H1 (cell line): ENCODE data around the gene BMPR1A. TPM values are rescaled to one million over a fixed set of nuclear protein-coding genes. Genes with fewer than 3 reads are reported as not detected.

ENCODE experiments used
- CTCF ChIA-PET: fragments of 300-600 bp; sonication (Branson Sonifier 250); formaldehyde crosslinking; loops from one replicate; lab custom pipeline; 2021; ENCODE audit not compliant: partially characterized antibody; lab: Charles Lee
- POLR2A ChIA-PET: fragments of 300-600 bp; sonication (Branson Sonifier 250); formaldehyde crosslinking; loops from one replicate; lab custom pipeline; 2021; ENCODE audit warnings: inconsistent platforms; ENCODE audit not compliant: partially characterized antibody; lab: Charles Lee
- DNase-seq, 2 experiments: peaks; one replicate each; pipeline versions ENCODE4 v3.0.0 to v3.0.0-alpha.2; 2010 to 2022; ENCODE audit warnings: low spot score in 2 of 2, low read depth in 1 of 2, mixed read lengths in 1 of 2
- FAIRE-seq: peaks from 2 replicates; lab custom pipeline; 2011; peaks lifted over from hg19 to GRCh38; lab: Jason Lieb, UNC
- H2AFZ ChIP-seq: 2 replicates; pipeline ENCODE4 v1.8.1; 2012; ENCODE audit warnings: low read length, inconsistent platforms
- H2AK5ac ChIP-seq: 2 replicates; pipeline ENCODE4 v1.6.1; 2013; ENCODE audit warnings: low read depth, low read length
- H2BK120ac ChIP-seq: replicated peaks from 2 replicates; pipeline ENCODE3; 2013; ENCODE audit warnings: low read depth, low read length, inconsistent platforms
- H2BK12ac ChIP-seq: 2 replicates; pipeline ENCODE4 v1.6.1; 2013; ENCODE audit warnings: low read depth, low read length
- H2BK15ac ChIP-seq: 2 replicates; pipeline ENCODE4 v1.6.1; 2013; ENCODE audit warnings: low read length
- H2BK20ac ChIP-seq: 2 replicates; pipeline ENCODE4 v1.6.1; 2013; ENCODE audit warnings: low read length
- H2BK5ac ChIP-seq: 2 replicates; pipeline ENCODE4 v1.6.1; 2013; ENCODE audit warnings: low read depth, low read length
- H3K14ac ChIP-seq: 2 replicates; pipeline ENCODE4 v1.6.1; 2013; ENCODE audit warnings: inconsistent platforms; ENCODE audit not compliant: insufficient read length
- H3K18ac ChIP-seq: 2 replicates; pipeline ENCODE4 v1.6.1; 2013; ENCODE audit warnings: low read length; ENCODE audit errors: extremely low read depth
- H3K23ac ChIP-seq: 2 replicates; pipeline ENCODE4 v1.6.1; 2013; ENCODE audit warnings: inconsistent platforms; ENCODE audit not compliant: insufficient read length
- H3K23me2 ChIP-seq: 2 replicates; pipeline ENCODE4 v1.6.1; 2013; ENCODE audit warnings: low read depth, low read length
- H3K27ac ChIP-seq: 2 replicates; pipeline ENCODE4 v1.6.1; 2011; ENCODE audit warnings: low read depth, low read length, inconsistent platforms
- H3K27me3 ChIP-seq, 4 experiments: replicated peaks in 1 of 4; 1 replicate in 1 of 4; 2 replicates in 3 of 4; pipeline versions ENCODE4 v1.6.1 to v1.8.1; 2011 to 2013; ENCODE audit warnings: low read length in 3 of 4, mild to moderate bottlenecking in 3 of 4, inconsistent platforms in 2 of 4, mixed read lengths in 2 of 4, moderate library complexity in 1 of 4; ENCODE audit not compliant: control insufficient read depth in 3 of 4, insufficient read depth in 3 of 4; ENCODE audit errors: extremely low read depth in 1 of 4
- H3K36me3 ChIP-seq, 4 experiments: 2 replicates each; pipeline versions ENCODE4 v1.6.1 to v1.8.1; 2011 to 2013; ENCODE audit warnings: mild to moderate bottlenecking in 4 of 4, low read length in 3 of 4, moderate library complexity in 2 of 4, control low read depth in 1 of 4, inconsistent platforms in 1 of 4; ENCODE audit not compliant: insufficient read depth in 4 of 4, control insufficient read depth in 2 of 4
- H3K4ac ChIP-seq: replicated peaks from 2 replicates; pipeline ENCODE3; 2013; ENCODE audit warnings: low read length, low read depth, mixed read lengths, inconsistent platforms; ENCODE audit not compliant: insufficient read length
- H3K4me1 ChIP-seq, 4 experiments: replicated peaks in 1 of 4; 1 replicate in 1 of 4; 2 replicates in 3 of 4; pipeline versions ENCODE4 v1.6.1 to v1.8.1; 2011 to 2013; ENCODE audit warnings: low read length in 3 of 4, inconsistent platforms in 2 of 4, mixed read lengths in 1 of 4; ENCODE audit not compliant: insufficient read depth in 4 of 4, control insufficient read depth in 3 of 4
- H3K4me2 ChIP-seq, 2 experiments: 2 replicates each; pipeline versions ENCODE4 v1.6.1 to v1.8.1; 2011 to 2013; ENCODE audit warnings: low read depth in 2 of 2, low read length in 2 of 2, control low read depth in 1 of 2, inconsistent platforms in 1 of 2, mild to moderate bottlenecking in 1 of 2; ENCODE audit not compliant: insufficient read depth in 1 of 2
- H3K4me3 ChIP-seq, 4 experiments: fragments of 200-600, 300-600 bp in 1 of 4; sonication (generic), shearing (Covaris generic), sonication (Bioruptor Twin) in 1 of 4; 2 replicates each; pipeline versions ENCODE4 v1.5.1 to v1.8.1; 2011 to 2016; ENCODE audit warnings: low read length in 4 of 4, low read depth in 3 of 4, control low read depth in 2 of 4, inconsistent platforms in 2 of 4, mild to moderate bottlenecking in 2 of 4, mixed read lengths in 1 of 4, moderate library complexity in 1 of 4; ENCODE audit not compliant: insufficient read depth in 2 of 4; ENCODE audit errors: extremely low read depth in 1 of 4
- H3K56ac ChIP-seq: replicated peaks from 2 replicates; pipeline ENCODE3; 2013; ENCODE audit warnings: low read depth, mild to moderate bottlenecking, mixed read lengths, low read length, inconsistent platforms; ENCODE audit not compliant: insufficient read length
- H3K79me1 ChIP-seq: 2 replicates; pipeline ENCODE4 v1.6.1; 2013; ENCODE audit warnings: low read depth, low read length, control low read depth
- H3K79me2 ChIP-seq, 2 experiments: 2 replicates each; pipeline versions ENCODE4 v1.6.1 to v1.8.1; 2012 to 2013; ENCODE audit warnings: low read length in 2 of 2, mild to moderate bottlenecking in 2 of 2, inconsistent platforms in 1 of 2; ENCODE audit not compliant: insufficient read depth in 2 of 2, control insufficient read depth in 1 of 2
- H3K9ac ChIP-seq, 4 experiments: replicated peaks in 1 of 4; 1 replicate in 1 of 4; 2 replicates in 3 of 4; pipeline versions ENCODE4 v1.6.1 to v1.8.1; 2011 to 2013; ENCODE audit warnings: low read depth in 3 of 4, low read length in 3 of 4, control low read depth in 2 of 4, mild to moderate bottlenecking in 2 of 4, moderate library complexity in 2 of 4, inconsistent platforms in 1 of 4; ENCODE audit errors: extremely low read depth in 1 of 4
- H3K9me3 ChIP-seq, 2 experiments: 2 replicates each; pipeline versions ENCODE4 v1.6.1 to v1.8.1; 2012 to 2013; ENCODE audit warnings: mild to moderate bottlenecking in 2 of 2, moderate library complexity in 2 of 2, control low read depth in 1 of 2, inconsistent platforms in 1 of 2, low read depth in 1 of 2, low read length in 1 of 2, mixed read lengths in 1 of 2; ENCODE audit not compliant: insufficient read depth in 2 of 2
- H4K20me1 ChIP-seq, 2 experiments: replicated peaks in 1 of 2; 2 replicates each; pipeline versions ENCODE3 to v1.8.1; 2011 to 2013; ENCODE audit warnings: inconsistent platforms in 2 of 2, low read length in 2 of 2, mild to moderate bottlenecking in 1 of 2; ENCODE audit not compliant: insufficient read depth in 2 of 2, control insufficient read depth in 1 of 2
- H4K5ac ChIP-seq: 2 replicates; pipeline ENCODE4 v1.6.1; 2013; ENCODE audit warnings: low read length, low read depth, mixed read lengths, inconsistent platforms; ENCODE audit not compliant: insufficient read length
- H4K8ac ChIP-seq: 2 replicates; pipeline ENCODE4 v1.8.0; 2013; ENCODE audit warnings: mild to moderate bottlenecking, moderate library complexity, low read length, inconsistent platforms; ENCODE audit not compliant: insufficient read depth; ENCODE audit errors: extremely low read depth
- H4K91ac ChIP-seq: replicated peaks from 2 replicates; pipeline ENCODE3; 2013; ENCODE audit warnings: low read length, mixed read lengths, inconsistent platforms; ENCODE audit not compliant: insufficient read length
- BCL11A ChIP-seq, 2 experiments: IDR thresholded peaks; one replicate each; pipeline ENCODE4 v1.6.1; 2011; ENCODE audit warnings: low read depth in 2 of 2, low read length in 2 of 2, mild to moderate bottlenecking in 2 of 2
- GTF2F1 ChIP-seq: IDR thresholded peaks from 2 replicates; pipeline ENCODE4 v1.6.1; 2012; ENCODE audit warnings: low read depth, low read length, improper control_type of control experiment, borderline replicate concordance
- HDAC6 ChIP-seq: IDR thresholded peaks from one replicate; pipeline ENCODE4 v1.7.1; 2012; ENCODE audit warnings: low read depth, mild to moderate bottlenecking, inconsistent platforms, low read length, moderate library complexity
- KDM5A ChIP-seq: fragments of 200-600 bp; IDR thresholded peaks from 2 replicates; pipeline ENCODE4 v1.7.1; 2012; ENCODE audit warnings: mild to moderate bottlenecking, low read length, inconsistent platforms, mixed read lengths
- MAX ChIP-seq: IDR thresholded peaks from 2 replicates; pipeline ENCODE4 v1.6.1; 2012; ENCODE audit warnings: inconsistent platforms
- PHF8 ChIP-seq: fragments of 200-600 bp; sonication (generic); conservative IDR thresholded peaks from 2 replicates; pipeline ENCODE4 v1.7.1; 2012; ENCODE audit warnings: low read depth, mild to moderate bottlenecking, inconsistent platforms, low read length, moderate library complexity
- RFX5 ChIP-seq: IDR thresholded peaks from 2 replicates; pipeline ENCODE4 v1.6.1; 2011; ENCODE audit warnings: low read depth, low read length, improper control_type of control experiment, borderline replicate concordance
- SP1 ChIP-seq: IDR thresholded peaks from 2 replicates; pipeline ENCODE4 v1.6.1; 2011; ENCODE audit warnings: low read depth, low read length
- TBP ChIP-seq: IDR thresholded peaks from 2 replicates; pipeline ENCODE4 v1.6.1; 2011; ENCODE audit warnings: low read depth, low read length, improper control_type of control experiment
- TCF12 ChIP-seq: IDR thresholded peaks from 2 replicates; pipeline ENCODE4 v1.6.1; 2011; ENCODE audit warnings: low read depth, mild to moderate bottlenecking, low read length
- whole genome bisulfite sequencing, 2 experiments: shearing (Covaris generic) in 1 of 2; methylation state at CpG; one replicate each; pipeline versions ENCODE4 v1.1.6 to v1.1.7; 2013 to 2015; ENCODE audit warnings: low lambda C conversion rate in 2 of 2, mixed read lengths in 2 of 2, inconsistent platforms in 1 of 2, low coverage in 1 of 2, missing lambda C conversion rate in 1 of 2; ENCODE audit not compliant: insufficient replicate concordance in 2 of 2, insufficient coverage in 1 of 2, insufficient read length in 1 of 2; ENCODE audit errors: extremely low coverage in 1 of 2, missing lambda C conversion rate in 1 of 2; 5-methylcytosine and 5-hydroxymethylcytosine counted together
- polyA plus RNA-seq, 7 experiments: library from polyadenylated mRNA; depleted of rRNA in 3 of 7; stranded (reverse) in 5 of 7; unstranded in 2 of 7; fragments of >200 nt in 5 of 7; fragments of 200-250 nt in 2 of 7; gene quantifications; 1 replicate in 5 of 7; 2 replicates in 1 of 7; 4 replicates in 1 of 7; pipeline versions ENCODE4 v1.2.1 to v1.2.3, GENCODE V29; 2011 to 2013; ENCODE audit warnings: missing spikeins in 2 of 7, mixed read lengths in 2 of 7
- total RNA-seq: library from RNA; stranded (reverse); fragmentation: NEBNext Ultra II Directional; extraction: Animal tissue kit (Norgen Biotek cat#: 25700); gene quantifications from 2 replicates; pipeline ENCODE4 v1.2.1, GENCODE V29; 2021
- TF ChIP-seq, protein P1 (sequence below), 3 experiments: IDR thresholded peaks; 1 replicate in 2 of 3; 2 replicates in 1 of 3; pipeline versions ENCODE4 v1.5.1 to v1.6.1; 2011; ENCODE audit warnings: low read length in 3 of 3, mild to moderate bottlenecking in 3 of 3, inconsistent platforms in 2 of 3, low read depth in 1 of 3, moderate library complexity in 1 of 3; ENCODE audit not compliant: insufficient read depth in 1 of 3; ENCODE audit errors: control extremely low read depth in 1 of 3

BMPR1A gene
- total and polyA plus RNA-seq, 2 of the 8 experiments (the other 6 are each of a cell fraction or from before 2014, with no cell fraction given): 34.4 to 129 TPM

DNA sequence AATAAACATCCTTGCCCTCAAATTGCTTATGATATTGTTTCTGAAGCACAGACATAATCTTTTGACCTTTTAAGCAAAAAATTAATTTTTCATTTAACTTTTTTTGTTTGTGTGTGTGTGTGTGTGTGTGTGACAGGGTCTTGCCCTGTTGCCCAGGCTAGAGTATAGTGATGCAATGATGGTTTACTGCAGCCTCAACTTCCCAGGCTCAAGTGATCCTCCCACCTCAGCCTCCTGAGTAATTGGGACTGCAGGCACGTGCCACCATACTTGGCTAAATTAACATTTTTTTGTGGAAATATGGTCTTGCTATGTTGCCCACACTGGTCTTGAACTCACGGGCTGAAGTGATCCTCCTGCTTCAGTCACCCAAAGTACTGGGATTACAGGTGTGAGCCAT lies 68.9 kb downstream of the BMPR1A start:
- no peak overlapping the region for H4K8ac ChIP-seq
- 93% methylated on average over 2 of the region's 2 CpGs; no CpG with 5 or more reads in 1 of the 2 experiments for WGBS, 2 experiments
- no peak overlapping the region for H3K27ac ChIP-seq
- H2BK12ac ChIP-seq: no peak overlapping the region
- ChIA-PET CTCF (interaction anchor here (0.9 kb wide), 1 partner anchor 27 kb away, joined by 3 read pairs; no protein-coding TSS in a partner anchor), POLR2A (no interaction called here)
- no peaks in the 10 kb centered on the region for H3K23me2 ChIP-seq
- no peaks in the 10 kb centered on the region for H3K9me3 ChIP-seq
- H2BK20ac ChIP-seq: no peak overlapping the region
- H2AFZ ChIP-seq: no peak overlapping the region
- FAIRE-seq (no peak), DNase-seq (no peak)
- no peak overlapping the region for H2AK5ac ChIP-seq
- no peak overlapping the region for H2BK120ac ChIP-seq
- no peak overlapping the region for H3K4ac ChIP-seq
- H2BK5ac ChIP-seq: no peak overlapping the region
- H3K36me3 ChIP-seq: no peaks in the 10 kb centered on the region
- no peak overlapping the region for H4K5ac ChIP-seq
- H3K23ac ChIP-seq: no peak overlapping the region
- no peak overlapping the region for H3K18ac ChIP-seq
- H3K14ac ChIP-seq: no peak overlapping the region
- peaks cover 11% of the 10 kb centered on the region for H3K79me1 ChIP-seq
- H3K79me2 ChIP-seq: peaks cover 42 to 99% of the 10 kb centered on the region in 2 experiments; a peak in 3 of 4 replicates
- peaks cover 9 to 26% (median 22%) of the 10 kb centered on the region in 4 experiments for H3K4me1 ChIP-seq
- peaks cover 23 to 29% of the 10 kb centered on the region in 2 experiments for H4K20me1 ChIP-seq
- no peak overlapping the region for H3K4me2 ChIP-seq
- no peak overlapping the region for H3K9ac ChIP-seq
- H3K56ac ChIP-seq: no peak overlapping the region
- H3K4me3 ChIP-seq: no peak overlapping the region
- H2BK15ac ChIP-seq: no peak overlapping the region
- no peaks in the 10 kb centered on the region for H3K27me3 ChIP-seq
- no peak overlapping the region for H4K91ac ChIP-seq
- TF ChIP-seq MAX (no peak), GTF2F1 (no peak), PHF8 (no peak), TCF12 (no peak), RFX5 (no peak), BCL11A (IDR thresholded peaks at IDR 0.05; ENCODE audit: low read depth in 2 of 2, low read length in 2 of 2) (no peak), SP1 (no peak), HDAC6 (no peak), TBP (no peak), KDM5A (no peak)
- TF ChIP-seq, protein P1, sequence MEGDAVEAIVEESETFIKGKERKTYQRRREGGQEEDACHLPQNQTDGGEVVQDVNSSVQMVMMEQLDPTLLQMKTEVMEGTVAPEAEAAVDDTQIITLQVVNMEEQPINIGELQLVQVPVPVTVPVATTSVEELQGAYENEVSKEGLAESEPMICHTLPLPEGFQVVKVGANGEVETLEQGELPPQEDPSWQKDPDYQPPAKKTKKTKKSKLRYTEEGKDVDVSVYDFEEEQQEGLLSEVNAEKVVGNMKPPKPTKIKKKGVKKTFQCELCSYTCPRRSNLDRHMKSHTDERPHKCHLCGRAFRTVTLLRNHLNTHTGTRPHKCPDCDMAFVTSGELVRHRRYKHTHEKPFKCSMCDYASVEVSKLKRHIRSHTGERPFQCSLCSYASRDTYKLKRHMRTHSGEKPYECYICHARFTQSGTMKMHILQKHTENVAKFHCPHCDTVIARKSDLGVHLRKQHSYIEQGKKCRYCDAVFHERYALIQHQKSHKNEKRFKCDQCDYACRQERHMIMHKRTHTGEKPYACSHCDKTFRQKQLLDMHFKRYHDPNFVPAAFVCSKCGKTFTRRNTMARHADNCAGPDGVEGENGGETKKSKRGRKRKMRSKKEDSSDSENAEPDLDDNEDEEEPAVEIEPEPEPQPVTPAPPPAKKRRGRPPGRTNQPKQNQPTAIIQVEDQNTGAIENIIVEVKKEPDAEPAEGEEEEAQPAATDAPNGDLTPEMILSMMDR (IDR thresholded peaks at IDR 0.05; ENCODE audit: control extremely low read depth in 1 of 3, insufficient read depth in 1 of 3, low read depth in 1 of 3, low read length in 3 of 3): no peak
